Bladder microvascular endothelial cell (primary cell): Measurements from ENCODE around the gene HDGFL3. TPM values are rescaled to one million over a fixed set of nuclear protein-coding genes. Genes with fewer than 3 reads are reported as not detected.

Experiments
- total RNA-seq: library from RNA; depleted of rRNA; stranded (reverse); fragments of >200 nt; gene quantifications from 2 replicates; pipeline ENCODE4 v1.2.3, GENCODE V29; 2014

The HDGFL3 gene
- total RNA-seq: 30.9 and 108 TPM in 2 replicates

DNA sequence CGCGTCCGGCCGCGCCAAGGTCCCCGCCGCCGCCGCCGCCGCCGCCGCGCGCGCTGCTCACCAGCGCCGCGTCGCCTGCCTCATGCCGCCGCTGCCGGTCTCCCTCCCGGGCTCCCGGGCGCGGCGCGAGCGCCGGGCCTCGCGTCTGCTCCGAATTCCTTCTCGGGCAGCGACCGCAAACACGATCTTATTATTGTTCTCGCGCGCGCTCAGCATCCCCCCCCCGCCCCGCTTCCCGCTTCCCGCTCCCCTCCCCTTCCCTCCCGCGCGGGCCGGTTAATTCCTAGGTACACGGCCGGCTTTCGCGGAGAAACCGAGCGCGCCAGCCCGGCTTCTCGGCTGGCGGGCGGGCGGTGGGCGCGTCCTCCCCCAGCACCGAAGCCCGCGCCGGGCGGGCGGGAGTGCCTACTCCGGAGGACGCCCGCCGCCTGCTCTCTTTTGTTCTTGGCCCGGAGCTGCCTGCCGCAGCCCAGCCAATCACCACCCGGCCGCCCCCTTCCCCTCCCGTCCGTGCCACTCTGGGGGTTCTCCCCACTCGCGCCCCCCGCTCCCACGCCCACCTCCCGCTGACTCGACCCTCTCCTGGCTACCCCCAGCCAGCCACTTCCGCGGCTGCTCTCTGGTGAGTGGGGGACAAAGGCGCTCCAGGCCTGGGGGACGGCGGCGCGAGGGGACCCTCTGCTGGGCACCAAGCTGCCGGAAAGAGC, at the start of gene HDGFL3:
Gene HDGFL3, minus strand, starts transcription at position 164 of the 707 bp plus-strand sequence. CDS start 409 bp downstream, outside the sequence.

GRCh38 chr15:83106994-83107840, 100.4 kb downstream of the HDGFL3 start, which contains the start of gene TM6SF1:
Gene TM6SF1 (plus strand): TSS chr15:83107645. CDS start chr15:83107681, 36 bp downstream.

Other genes with a start within 250 kb of the HDGFL3 start
- gene RAMAC, start 221.6 kb downstream of the HDGFL3 start, total RNA-seq: 19.6 and 27.8 TPM in 2 replicates
- 6.5 and 10.1 TPM in 2 replicates for gene C15orf40, start 196.2 kb downstream of the HDGFL3 start, total RNA-seq
- 68.6 and 111 TPM in 2 replicates for gene BTBD1, start 140.6 kb downstream of the HDGFL3 start, total RNA-seq
- gene TM6SF1, start 100.2 kb downstream of the HDGFL3 start, total RNA-seq: 19.6 and 70.5 TPM in 2 replicates
- 0.49 and 9.9 TPM in 2 replicates for gene BNC1, start 76.8 kb upstream of the HDGFL3 start, total RNA-seq
- not detected in 2 replicates for gene SH3GL3, start 239.5 kb upstream of the HDGFL3 start, total RNA-seq